WTC11 (cell line): ENCODE results near the gene CHRNA3. TPM values are rescaled to one million over a fixed set of nuclear protein-coding genes. Genes with fewer than 3 reads are reported as not detected.
"Not testable (repeated sequence)": the region's sequence is repeated elsewhere in the genome, so short reads cannot be mapped to it uniquely, and the experiment has no call there.

ENCODE experiments used
- ATAC-seq: fragments of 200-7000 bp; cut with Tn5 transposase; 2 replicates; pipeline ENCODE4 v1.10.0; 2021; ENCODE audit warnings: mild to moderate bottlenecking, moderate library complexity
- CTCF ChIA-PET: fragments of 300-600 bp; sonication (Branson Sonifier 250); formaldehyde crosslinking; loops from one replicate; lab custom pipeline; 2021; ENCODE audit warnings: antibody characterized with exemption; lab: Charles Lee
- POLR2A ChIA-PET: fragments of 350-600 bp; sonication (Branson Sonifier 250); formaldehyde crosslinking; loops from one replicate; lab custom pipeline; 2021; ENCODE audit warnings: antibody characterized with exemption; lab: Charles Lee
- DNase-seq: peaks from one replicate; pipeline ENCODE4 v3.0.0; 2021; ENCODE audit warnings: low spot score
- H3K27ac Mint-ChIP-seq: 2 replicates; pipeline ENCODE4 v1.8.0; 2021; ENCODE audit warnings: mixed read lengths
- H3K27me3 Mint-ChIP-seq: 2 replicates; pipeline ENCODE4 v1.8.0; 2021; ENCODE audit warnings: low read depth, mild to moderate bottlenecking, moderate library complexity, mixed read lengths
- H3K36me3 Mint-ChIP-seq: 2 replicates; pipeline ENCODE4 v1.8.0; 2021; ENCODE audit warnings: mixed read lengths
- H3K4me1 Mint-ChIP-seq: 2 replicates; pipeline ENCODE4 v1.8.0; 2022; ENCODE audit warnings: mixed read lengths
- H3K4me3 Mint-ChIP-seq: 2 replicates; pipeline ENCODE4 v1.8.0; 2021; ENCODE audit warnings: mild to moderate bottlenecking, moderate library complexity, mixed read lengths
- H3K9me3 Mint-ChIP-seq: 2 replicates; pipeline ENCODE4 v1.8.0; 2021; ENCODE audit warnings: mixed read lengths
- ATF2 ChIP-seq: sonication (generic); formaldehyde crosslinking; IDR thresholded peaks from 2 replicates; pipeline ENCODE4 v1.8.1; 2022; ENCODE audit warnings: low read depth, missing genetic modification reagents, borderline replicate concordance
- CDX4 ChIP-seq: fragments of 250-450 bp; sonication (Bioruptor Pico); IDR thresholded peaks from 2 replicates; pipeline ENCODE4 v1.9.0; 2021; ENCODE audit warnings: moderate library complexity, mild to moderate bottlenecking, inconsistent platforms, borderline replicate concordance
- E2F1 ChIP-seq: sonication (generic); formaldehyde crosslinking; IDR thresholded peaks from 2 replicates; pipeline ENCODE4 v1.8.0; 2022; ENCODE audit warnings: mild to moderate bottlenecking, missing genetic modification reagents
- EMX1 ChIP-seq: fragments of 250-450 bp; sonication (Bioruptor Pico); IDR thresholded peaks from 2 replicates; pipeline ENCODE4 v1.8.0; 2021; ENCODE audit warnings: mild to moderate bottlenecking
- FOXJ3 ChIP-seq: sonication (generic); formaldehyde crosslinking; IDR thresholded peaks from 2 replicates; pipeline ENCODE4 v1.9.0; 2021; ENCODE audit warnings: missing genetic modification reagents, mild to moderate bottlenecking, borderline replicate concordance
- FOXK1 ChIP-seq: sonication (generic); formaldehyde crosslinking; IDR thresholded peaks from 2 replicates; pipeline ENCODE4 v1.8.0; 2022; ENCODE audit warnings: mild to moderate bottlenecking, moderate library complexity, missing genetic modification reagents
- JAZF1 ChIP-seq: fragments of 250-450 bp; sonication (Bioruptor Pico); IDR thresholded peaks from 2 replicates; pipeline ENCODE4 v1.9.0; 2021; ENCODE audit warnings: moderate library complexity, mild to moderate bottlenecking, inconsistent platforms
- KAT7 ChIP-seq: sonication (generic); formaldehyde crosslinking; IDR thresholded peaks from 2 replicates; pipeline ENCODE4 v1.8.1; 2023; ENCODE audit warnings: missing genetic modification reagents, mild to moderate bottlenecking, borderline replicate concordance
- NR2C2 ChIP-seq: sonication (generic); formaldehyde crosslinking; IDR thresholded peaks from 2 replicates; pipeline ENCODE4 v1.8.0; 2022; ENCODE audit warnings: mild to moderate bottlenecking, missing genetic modification reagents
- RORB ChIP-seq: fragments of 250-450 bp; sonication (Bioruptor Pico); IDR thresholded peaks from 2 replicates; pipeline ENCODE4 v1.9.0; 2021; ENCODE audit warnings: mild to moderate bottlenecking
- TCF7 ChIP-seq: sonication (generic); formaldehyde crosslinking; IDR thresholded peaks from 2 replicates; pipeline ENCODE4 v1.8.0; 2022; ENCODE audit warnings: mild to moderate bottlenecking, low read depth, missing genetic modification reagents, moderate library complexity
- USF1 ChIP-seq: sonication (generic); formaldehyde crosslinking; IDR thresholded peaks from 2 replicates; pipeline ENCODE4 v1.8.0; 2022; ENCODE audit warnings: mild to moderate bottlenecking, missing genetic modification reagents
- ZMAT4 ChIP-seq: fragments of 250-450 bp; sonication (Bioruptor Pico); IDR thresholded peaks from 2 replicates; pipeline ENCODE4 v1.9.0; 2021; ENCODE audit warnings: mild to moderate bottlenecking
- ZNF138 ChIP-seq: sonication (generic); formaldehyde crosslinking; conservative IDR thresholded peaks from 2 replicates; pipeline ENCODE4 v1.8.1; 2022; ENCODE audit warnings: mild to moderate bottlenecking, moderate library complexity, missing genetic modification reagents
- ZNF396 ChIP-seq: fragments of 250-450 bp; sonication (Bioruptor Pico); IDR thresholded peaks from 2 replicates; pipeline ENCODE4 v1.8.0; 2021; ENCODE audit warnings: mild to moderate bottlenecking, moderate library complexity, borderline replicate concordance
- ZNF532 ChIP-seq: fragments of 250-450 bp; sonication (Bioruptor Pico); IDR thresholded peaks from 2 replicates; pipeline ENCODE4 v1.9.0; 2021; ENCODE audit warnings: mild to moderate bottlenecking, borderline replicate concordance
- total RNA-seq: library from RNA; stranded (reverse); gene quantifications from 3 replicates; pipeline ENCODE4 v1.2.3, GENCODE V29; 2021

The CHRNA3 gene
- total RNA-seq, 1 experiment from 2014 or later = 4.4 TPM

- no peak for TF ChIP-seq ZNF532 (CRISPR knock-in tag)
- TF ChIP-seq E2F1 (CRISPR knock-in tag) = no peak
These were observed 6.8 kb downstream of the CHRNA3 start (continued) for GRCh38 chr15:78614021-78614420.

GRCh38 chr15:78609551-78609950 lies 11.2 kb downstream of the CHRNA3 start:
- Mint-ChIP-seq H3K9me3 (peaks cover 49% of the 10 kb centered on the region), H3K27me3 (peaks cover 38% of the 10 kb centered on the region), H3K36me3 (peaks cover 36% of the 10 kb centered on the region)
- H3K27ac Mint-ChIP-seq, ATAC-seq, H3K4me1 Mint-ChIP-seq, H3K4me3 Mint-ChIP-seq, POLR2A ChIA-PET, DNase-seq, CTCF ChIA-PET: not testable (repeated sequence)

- peaks cover 51% of the 10 kb centered on the region for H3K36me3 Mint-ChIP-seq
These were observed 15.1 kb downstream of the CHRNA3 start for GRCh38 chr15:78605680-78606079.

GRCh38 chr15:78605201-78605600 lies 15.6 kb downstream of the CHRNA3 start:
- H3K4me1 Mint-ChIP-seq = no peaks in the 10 kb centered on the region
- peaks cover 38% of the 10 kb centered on the region for H3K27me3 Mint-ChIP-seq
- no peak for ATAC-seq
- no peak overlapping the region for H3K27ac Mint-ChIP-seq
- no peak overlapping the region for H3K4me3 Mint-ChIP-seq
- DNase-seq = no peak
- H3K36me3 Mint-ChIP-seq = peaks cover 50% of the 10 kb centered on the region
- H3K9me3 Mint-ChIP-seq = peaks cover 48% of the 10 kb centered on the region
- CTCF ChIA-PET = interaction anchor here (1.3 kb wide), 1 partner anchor 14 kb away, joined by 5 read pairs; no protein-coding TSS in a partner anchor
- TF ChIP-seq FOXJ3 (CRISPR knock-in tag) (no peak), FOXK1 (CRISPR knock-in tag) (no peak), ZNF396 (CRISPR knock-in tag) (no peak)
- POLR2A ChIA-PET = interaction anchor here (1.1 kb wide), 1 partner anchor 11 kb away, joined by 3 read pairs; no protein-coding TSS in a partner anchor

More at GRCh38 chr15:78605680-78606079, 15.1 kb downstream of the CHRNA3 start:
- ATAC-seq (no peak), DNase-seq (no peak)
- H3K9me3 Mint-ChIP-seq = peaks cover 50% of the 10 kb centered on the region
- ChIA-PET POLR2A (interaction anchor here (1.1 kb wide), 1 partner anchor 10 kb away, joined by 3 read pairs; no protein-coding TSS in a partner anchor), CTCF (interaction anchor here (1.3 kb wide), 1 partner anchor 14 kb away, joined by 5 read pairs; no protein-coding TSS in a partner anchor)
- TF ChIP-seq JAZF1 (CRISPR knock-in tag) = no peak
- TF ChIP-seq USF1 (CRISPR knock-in tag) = no peak
- no peak for TF ChIP-seq ZMAT4 (CRISPR knock-in tag)
- TF ChIP-seq EMX1 (CRISPR knock-in tag) = no peak
- no peaks in the 10 kb centered on the region for H3K4me1 Mint-ChIP-seq
- no peak overlapping the region for H3K4me3 Mint-ChIP-seq
- no peak overlapping the region for H3K27ac Mint-ChIP-seq
- H3K27me3 Mint-ChIP-seq = peaks cover 43% of the 10 kb centered on the region

- Mint-ChIP-seq H3K27ac (no peak overlapping the region), H3K27me3 (peaks cover 32% of the 10 kb centered on the region), H3K4me3 (no peak overlapping the region), H3K9me3 (peaks cover 40% of the 10 kb centered on the region), H3K4me1 (no peaks in the 10 kb centered on the region), H3K36me3 (peaks cover 44% of the 10 kb centered on the region)
- CTCF ChIA-PET = no interaction called here
- POLR2A ChIA-PET = interaction anchor here (1.1 kb wide), 1 partner anchor 11 kb away, joined by 3 read pairs; no protein-coding TSS in a partner anchor
- DNase-seq = no peak
- TF ChIP-seq EMX1 (CRISPR knock-in tag) (no peak), RORB (CRISPR knock-in tag) (no peak), ATF2 (CRISPR knock-in tag) (no peak), E2F1 (CRISPR knock-in tag) (no peak), KAT7 (CRISPR knock-in tag) (no peak), ZNF138 (CRISPR knock-in tag) (no peak), TCF7 (CRISPR knock-in tag) (no peak), CDX4 (CRISPR knock-in tag) (no peak), NR2C2 (CRISPR knock-in tag) (no peak)
- no peak for ATAC-seq
These were observed 16.4 kb downstream of the CHRNA3 start for GRCh38 chr15:78604420-78604819.
